Stomach (tissue), 4 donors: Measurements from ENCODE around the gene SLC23A1.

ENCODE experiments used
- POLR2A ChIP-seq, 4 donors: fragments of 450-650 bp; IDR thresholded peaks; one replicate each; pipeline ENCODE4 v1.6.1; 2016; ENCODE audit warnings: antibody characterized with exemption in 4 of 4, control low read depth in 2 of 4, mild to moderate bottlenecking in 1 of 4, moderate library complexity in 1 of 4
- POLR2AphosphoS5 ChIP-seq, 3 donors: sonication (generic); formaldehyde crosslinking; IDR thresholded peaks; one replicate each; pipeline ENCODE4 v1.6.1; 2016; ENCODE audit warnings: antibody characterized with exemption in 3 of 3
- TF ChIP-seq, protein P1 (sequence below), 7 experiments: fragments of 450-650 bp in 4 of 7; fragments of 200-600 bp in 3 of 7; sonication (generic) in 3 of 7; IDR thresholded peaks; one replicate each; pipeline ENCODE4 v1.5.1; 2016 to 2019; ENCODE audit warnings: antibody characterized with exemption in 7 of 7, control low read depth in 2 of 7, mild to moderate bottlenecking in 1 of 7

DNA sequence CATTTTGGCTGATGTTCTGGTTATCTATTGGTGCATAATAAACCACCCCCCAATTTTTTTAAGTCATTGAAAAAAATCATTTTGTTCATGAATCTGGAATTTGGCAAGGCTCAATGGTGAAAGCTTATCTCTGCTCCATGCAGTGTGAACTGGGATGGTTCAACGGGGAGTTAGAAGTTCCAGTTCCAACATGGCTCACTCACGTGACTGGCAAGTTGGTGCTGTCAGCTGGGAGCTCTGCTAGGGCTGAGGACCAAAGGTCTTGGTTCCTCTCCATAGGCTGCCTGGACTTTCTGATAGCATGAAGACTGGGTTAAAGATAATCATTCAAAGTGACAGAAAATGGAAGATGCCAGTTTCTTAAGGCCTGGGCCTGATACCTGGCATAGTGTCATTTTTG lies 23.9 kb upstream of the SLC23A1 start:
- TF ChIP-seq, protein P1, sequence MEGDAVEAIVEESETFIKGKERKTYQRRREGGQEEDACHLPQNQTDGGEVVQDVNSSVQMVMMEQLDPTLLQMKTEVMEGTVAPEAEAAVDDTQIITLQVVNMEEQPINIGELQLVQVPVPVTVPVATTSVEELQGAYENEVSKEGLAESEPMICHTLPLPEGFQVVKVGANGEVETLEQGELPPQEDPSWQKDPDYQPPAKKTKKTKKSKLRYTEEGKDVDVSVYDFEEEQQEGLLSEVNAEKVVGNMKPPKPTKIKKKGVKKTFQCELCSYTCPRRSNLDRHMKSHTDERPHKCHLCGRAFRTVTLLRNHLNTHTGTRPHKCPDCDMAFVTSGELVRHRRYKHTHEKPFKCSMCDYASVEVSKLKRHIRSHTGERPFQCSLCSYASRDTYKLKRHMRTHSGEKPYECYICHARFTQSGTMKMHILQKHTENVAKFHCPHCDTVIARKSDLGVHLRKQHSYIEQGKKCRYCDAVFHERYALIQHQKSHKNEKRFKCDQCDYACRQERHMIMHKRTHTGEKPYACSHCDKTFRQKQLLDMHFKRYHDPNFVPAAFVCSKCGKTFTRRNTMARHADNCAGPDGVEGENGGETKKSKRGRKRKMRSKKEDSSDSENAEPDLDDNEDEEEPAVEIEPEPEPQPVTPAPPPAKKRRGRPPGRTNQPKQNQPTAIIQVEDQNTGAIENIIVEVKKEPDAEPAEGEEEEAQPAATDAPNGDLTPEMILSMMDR (IDR thresholded peaks at IDR 0.05), result no peak
- TF ChIP-seq POLR2A (IDR thresholded peaks at IDR 0.05), result no peak
- no peak for TF ChIP-seq POLR2AphosphoS5 (IDR thresholded peaks at IDR 0.05)
